Tongue (tissue), 2 donors: ENCODE measurements around the gene ADORA2A. TPM values are rescaled to one million over a fixed set of nuclear protein-coding genes. Genes with fewer than 3 reads are reported as not detected.

Source experiments
- DNase-seq: peaks from one replicate; pipeline ENCODE4 v3.0.0-alpha.2; 2015
- total RNA-seq: library from RNA; depleted of rRNA; stranded (reverse); fragments of >200 nt; gene quantifications from one replicate; pipeline ENCODE4 v1.2.3, GENCODE V29; 2014

Gene ADORA2A
- total RNA-seq, 1 donor from 2014 or later = 20.7 TPM

DNA sequence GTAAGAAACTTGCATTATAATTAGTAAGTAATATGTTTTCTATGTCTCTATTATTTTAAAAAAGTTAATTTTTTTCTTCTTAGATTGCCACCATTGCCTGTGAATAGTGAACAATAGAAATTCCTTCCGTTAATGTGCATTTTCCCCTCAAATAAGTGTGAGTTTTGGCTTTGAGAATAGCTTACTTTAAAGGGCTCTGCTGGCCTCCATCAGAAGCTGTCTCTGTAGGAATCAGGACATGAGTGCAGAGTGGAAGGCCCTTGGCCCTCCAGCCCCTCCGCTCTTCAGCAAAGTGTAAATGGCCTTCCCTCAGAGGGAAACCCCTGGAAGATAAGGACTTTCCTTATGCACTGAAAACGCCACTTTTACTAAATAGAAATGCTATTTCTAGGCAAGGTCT, 24.1 kb upstream of the ADORA2A start:
- no peak for DNase-seq

DNA sequence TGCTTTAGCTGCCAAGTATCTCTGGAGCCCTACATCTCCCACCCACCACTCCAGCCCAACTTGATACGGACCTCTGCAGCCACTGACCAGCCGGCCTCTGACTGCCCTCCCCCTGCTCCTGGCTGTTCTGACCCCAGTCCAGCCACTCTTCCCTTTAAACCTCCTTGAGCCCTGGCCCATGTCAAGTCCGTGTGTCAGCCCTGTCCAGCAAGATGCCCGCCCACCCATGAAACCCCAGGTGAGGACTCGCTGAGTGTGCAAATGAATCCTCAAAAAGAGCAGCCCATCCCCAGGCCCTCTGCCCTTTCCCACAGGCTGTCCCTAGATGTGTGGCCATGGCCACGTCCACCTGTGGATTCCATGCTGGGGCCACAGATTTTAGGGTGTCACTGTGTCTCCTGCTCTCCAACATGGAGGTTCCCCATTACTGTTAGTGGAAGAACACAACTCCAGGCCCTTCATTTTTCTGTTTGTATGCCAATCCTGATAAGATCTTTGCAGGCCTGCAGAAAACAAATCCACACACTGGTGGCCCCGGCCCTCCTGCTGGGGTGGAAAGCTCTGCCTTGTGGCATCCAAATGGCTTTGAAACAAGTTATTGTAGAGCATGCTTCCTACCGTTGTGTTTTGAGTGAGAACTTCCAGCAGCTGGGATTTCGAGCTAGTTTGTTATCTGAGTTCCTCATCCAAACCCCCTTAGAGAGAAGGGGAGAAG, 22.7 kb upstream of the ADORA2A start:
- no peak for DNase-seq

GRCh38 chr22:24405631-24406321, 21.6 kb upstream of the ADORA2A start:
- DNase-seq = no peak

GRCh38 chr22:24406322-24407277, 20.8 kb upstream of the ADORA2A start:
- DNase-seq = no peak

GRCh38 chr22:24407278-24407665, 20.1 kb upstream of the ADORA2A start:
- no peak for DNase-seq

DNA sequence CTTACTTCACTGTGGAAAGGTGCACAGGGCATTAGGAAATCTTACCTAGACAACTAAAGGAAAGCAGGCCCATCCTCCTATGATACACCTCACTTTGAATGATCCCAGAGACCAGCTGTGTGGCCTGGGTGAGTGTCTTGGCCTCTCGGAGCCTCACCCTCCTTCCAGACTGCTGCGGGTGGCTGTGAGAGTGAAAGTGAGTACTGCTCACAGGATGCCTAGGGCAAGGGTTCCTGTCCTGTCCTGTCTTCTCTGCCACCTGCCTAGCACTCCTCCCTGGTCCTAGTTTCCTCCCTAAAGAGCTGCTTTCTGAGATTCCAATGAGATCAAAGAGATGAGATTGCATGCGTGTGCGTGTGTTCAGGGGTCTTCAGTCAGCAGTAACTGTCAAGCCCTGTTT, 19.5 kb upstream of the ADORA2A start:
- DNase-seq = no peak

GRCh38 chr22:24408630-24409029, 18.8 kb upstream of the ADORA2A start:
- no peak for DNase-seq

DNA sequence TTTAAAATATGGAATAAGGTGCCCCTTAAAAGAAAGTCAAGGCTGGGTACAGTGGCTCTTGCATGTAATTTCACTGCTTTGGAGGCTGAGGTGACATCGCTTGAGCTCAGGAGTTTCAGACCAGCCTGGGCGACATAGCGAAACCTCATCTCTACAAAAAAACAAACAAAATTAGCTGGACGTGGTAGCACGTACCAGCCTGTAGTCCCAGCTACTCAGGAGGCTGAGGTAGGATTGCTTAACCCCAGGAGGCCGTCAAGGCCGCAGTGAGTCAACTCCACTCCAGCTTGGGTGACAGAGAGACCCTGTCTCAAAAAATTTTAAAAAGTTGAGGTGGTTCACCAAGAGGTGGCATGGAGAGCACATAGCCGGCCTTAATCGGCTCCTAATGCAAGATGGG, 17.7 kb upstream of the ADORA2A start:
- DNase-seq = no peak

- DNase-seq = no peak
Observed at GRCh38 chr22:24410110-24410856, 17.1 kb upstream of the ADORA2A start.

DNA sequence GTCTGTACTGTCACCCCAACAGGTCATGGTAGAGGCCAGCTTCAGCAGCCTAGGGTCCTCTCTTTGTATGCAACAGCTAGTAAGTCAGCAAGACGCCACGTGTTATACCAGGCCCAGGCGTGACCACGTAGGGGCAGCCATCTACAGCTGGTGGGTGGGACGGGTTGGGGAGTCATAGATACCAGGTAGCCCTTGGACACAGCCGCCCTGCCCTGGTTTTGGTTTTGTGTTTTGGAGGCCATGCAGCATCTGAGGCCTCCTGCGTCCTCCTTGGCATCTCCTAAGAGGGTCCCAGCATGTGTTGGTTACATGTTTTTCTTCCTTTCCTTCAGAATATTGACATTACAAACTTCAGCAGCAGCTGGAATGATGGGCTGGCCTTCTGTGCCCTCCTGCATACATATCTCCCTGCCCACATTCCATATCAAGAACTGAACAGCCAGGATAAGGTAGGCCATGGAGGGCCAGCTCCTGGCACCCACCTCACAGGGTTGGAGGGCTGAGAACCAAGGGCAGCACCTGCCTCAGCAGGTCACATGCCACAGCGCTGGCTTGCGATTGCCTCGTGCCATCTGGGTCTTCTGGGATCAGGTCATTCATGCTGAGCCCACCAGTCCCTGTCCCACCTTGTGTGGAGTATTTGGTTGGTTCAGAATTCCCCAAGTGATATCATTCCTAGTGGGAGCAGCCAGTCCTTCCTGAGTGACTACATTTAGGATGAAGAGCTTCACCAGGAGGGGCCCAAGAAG, 16.0 kb upstream of the ADORA2A start:
- DNase-seq = no peak

DNA sequence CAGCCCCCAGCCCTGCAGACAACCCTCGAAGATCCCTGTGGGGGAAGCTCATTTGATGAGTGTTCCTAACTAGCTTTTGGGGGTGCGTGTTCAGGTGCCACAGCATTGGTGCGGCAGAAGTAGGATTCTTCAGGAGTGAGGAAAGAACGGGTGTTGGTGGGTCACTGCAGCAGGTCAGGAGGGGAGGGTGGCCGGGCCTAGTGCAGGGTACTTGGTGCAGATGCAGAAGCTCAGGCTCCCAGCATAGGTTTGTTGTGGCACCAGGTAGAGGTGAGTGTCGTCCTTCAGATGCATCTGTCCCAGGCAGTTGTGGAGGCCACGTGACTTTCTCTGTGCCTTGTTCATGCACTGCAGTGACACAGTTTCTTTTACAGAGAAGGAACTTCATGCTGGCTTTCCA, 15.1 kb upstream of the ADORA2A start:
- no peak for DNase-seq

- DNase-seq = no peak
Observed at GRCh38 chr22:24413271-24413670, 14.1 kb upstream of the ADORA2A start.

- no peak for DNase-seq
Observed at GRCh38 chr22:24413736-24414385, 13.5 kb upstream of the ADORA2A start.

- DNase-seq = no peak
Observed at GRCh38 chr22:24414523-24414922, 12.9 kb upstream of the ADORA2A start.

DNA sequence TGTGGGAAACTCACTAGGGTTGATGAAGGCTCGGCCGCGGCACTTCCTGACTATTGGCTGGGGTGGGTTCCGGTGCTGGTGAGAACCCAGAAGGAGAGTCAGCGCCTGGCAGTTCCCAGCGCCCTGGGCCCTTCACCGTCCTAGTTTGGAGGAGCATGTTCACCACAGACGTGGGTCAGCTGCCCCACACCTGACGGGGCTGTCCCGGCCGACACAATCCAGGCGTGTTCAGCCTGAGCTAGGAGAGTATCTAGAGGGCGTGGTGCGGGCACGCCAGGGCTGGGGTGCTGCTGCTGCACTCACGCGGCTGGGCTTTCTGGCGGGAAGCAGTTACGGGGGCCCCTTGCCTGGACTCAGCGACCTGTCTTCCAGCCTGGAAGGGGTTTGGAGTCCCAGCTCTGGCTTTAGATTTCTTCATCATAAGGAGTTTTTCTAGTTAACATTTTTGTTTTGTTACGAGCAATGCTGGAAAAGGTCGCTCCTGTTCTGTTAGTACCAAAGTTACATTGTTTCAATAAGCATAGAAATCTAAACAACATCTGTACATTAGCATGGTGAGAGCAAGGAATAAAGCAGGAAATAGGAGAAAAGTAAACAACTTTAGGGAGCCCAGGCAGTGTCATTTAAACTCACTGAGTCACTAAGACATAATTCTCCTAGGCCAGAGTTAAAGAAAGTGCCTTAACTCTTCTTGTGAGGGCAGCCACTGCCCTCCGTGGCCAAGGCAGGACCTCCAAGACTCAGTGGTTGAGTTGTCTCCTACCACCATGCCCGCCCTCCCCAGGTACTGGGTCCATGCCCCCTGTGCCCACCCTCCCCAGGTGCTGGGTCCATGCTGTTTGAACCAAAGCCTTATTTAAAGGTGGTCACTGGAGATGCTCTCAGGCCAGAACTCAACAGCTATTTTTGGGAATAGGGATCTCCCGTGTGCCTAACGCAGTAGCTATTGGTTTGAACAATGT, 12.1 kb upstream of the ADORA2A start:
- DNase-seq = no peak

- DNase-seq = peak; percentile 54
Observed at GRCh38 chr22:24416095-24416494, 11.3 kb upstream of the ADORA2A start.

DNA sequence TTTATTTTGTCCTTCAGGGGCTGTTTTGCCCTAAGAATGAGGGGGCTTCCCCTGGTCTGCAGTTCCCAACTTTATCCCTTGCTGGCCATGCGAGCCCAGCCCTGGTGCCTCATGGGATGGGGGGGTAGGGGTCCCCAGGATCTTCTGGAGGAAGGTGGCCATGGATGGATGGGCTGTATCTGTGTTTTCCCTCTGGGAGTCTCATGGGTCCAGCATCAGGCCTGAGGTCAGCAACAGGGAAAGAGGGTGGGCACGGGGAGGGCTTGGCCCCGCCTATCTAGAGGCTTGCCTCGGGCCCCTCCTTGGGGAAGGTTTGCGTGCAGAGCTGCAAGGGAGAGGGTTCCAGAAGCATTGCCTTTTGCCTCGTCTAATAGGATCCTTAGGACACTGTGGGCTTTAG, 10.8 kb upstream of the ADORA2A start:
- no peak for DNase-seq

- DNase-seq = no peak
Observed at GRCh38 chr22:24417200-24417599, 10.2 kb upstream of the ADORA2A start.

DNA sequence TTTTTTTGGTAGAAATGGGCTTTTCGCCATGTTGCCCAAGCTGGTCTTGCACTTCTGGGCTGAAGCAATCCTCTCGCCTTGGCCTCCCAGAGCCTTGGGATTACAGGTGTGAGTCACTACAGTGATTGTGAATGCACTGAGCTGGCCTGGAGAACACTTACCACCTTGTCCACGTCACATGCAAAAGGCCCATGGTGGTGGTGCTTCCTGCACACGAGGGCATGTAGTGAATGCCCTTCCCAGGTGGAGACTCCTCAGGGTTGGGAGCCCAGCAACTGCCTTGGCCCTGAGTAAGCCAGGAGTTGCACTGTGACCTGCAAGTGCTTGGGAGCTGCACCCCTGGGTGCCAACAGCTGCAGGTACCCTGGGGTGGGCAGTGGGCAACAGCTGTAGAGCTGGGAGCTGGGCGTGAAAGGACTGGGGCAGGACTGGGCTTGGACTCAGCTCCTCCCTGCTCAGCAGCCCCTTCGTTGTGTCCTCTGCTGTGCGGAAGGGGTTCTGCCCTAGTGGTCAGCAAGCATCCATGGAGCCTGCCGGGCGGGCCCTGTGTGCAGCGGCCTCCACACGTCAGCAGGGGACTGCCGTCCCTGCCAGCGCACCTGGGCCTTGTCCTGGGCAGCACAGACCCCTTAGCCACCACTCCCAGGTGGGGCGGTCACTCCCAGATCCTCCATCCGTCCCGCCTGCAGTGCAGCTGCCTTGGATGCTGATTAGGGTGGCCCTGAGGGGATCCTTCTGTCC, 9.3 kb upstream of the ADORA2A start:
- DNase-seq = no peak
